Measurements from ENCODE around the gene TMEM244. TPM values are rescaled to one million over a fixed set of nuclear protein-coding genes. Genes with fewer than 3 reads are reported as not detected.

Gene TMEM244
- total RNA-seq, 1 donor from 2014 or later, result not detected

DNA sequence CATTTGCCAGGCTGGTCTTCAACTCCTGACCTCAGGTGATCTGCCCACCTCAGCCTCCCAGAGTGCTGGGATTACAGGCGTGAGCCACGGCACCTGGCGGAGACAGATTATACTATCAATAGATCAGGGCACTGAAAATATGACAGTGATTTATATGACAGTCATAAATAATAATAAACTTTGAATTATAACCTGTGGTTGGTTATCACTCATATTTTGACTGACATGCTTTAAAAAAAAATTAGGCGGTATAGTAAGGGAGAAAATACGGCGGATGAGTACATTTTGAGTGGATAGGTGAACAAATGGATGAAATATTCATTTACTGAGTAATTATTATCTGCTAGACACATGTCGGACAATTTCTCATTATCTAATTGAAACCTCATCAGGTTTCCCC lies 28.8 kb downstream of the TMEM244 start:
- no peaks in the 10 kb centered on the region for H4K20me1 ChIP-seq (ENCODE audit: insufficient read depth, low read length)
- Mint-ChIP-seq H3K9me3 (ENCODE audit: unreplicated experiment) (peaks cover 4% of the 10 kb centered on the region), H3K4me1 (ENCODE audit: low read depth, unreplicated experiment) (no peaks in the 10 kb centered on the region), H3K27me3 (ENCODE audit: low read depth, unreplicated experiment) (no peaks in the 10 kb centered on the region), H3K4me3 (ENCODE audit: unreplicated experiment) (no peak overlapping the region), H3K36me3 (ENCODE audit: low read depth, unreplicated experiment) (no peaks in the 10 kb centered on the region), H3K27ac (ENCODE audit: unreplicated experiment) (no peak overlapping the region)
- no peak for FAIRE-seq
- no peak overlapping the region for H2AFZ ChIP-seq (ENCODE audit: low read depth, low read length)
- no peak overlapping the region for H3K9ac ChIP-seq (ENCODE audit: low read length)
- no peaks in the 10 kb centered on the region for H3K36me3 ChIP-seq (ENCODE audit: insufficient read depth, low read length)
- no peak for DNase-seq (ENCODE audit: low read depth)
- no peaks in the 10 kb centered on the region for H3K27me3 ChIP-seq (ENCODE audit: insufficient read depth, low read length)
- no peak overlapping the region for H3K27ac ChIP-seq (ENCODE audit: low read depth, low read length)
- no peaks in the 10 kb centered on the region for H3K79me2 ChIP-seq (ENCODE audit: insufficient read depth, low read length)
- H3K9me3 ChIP-seq (ENCODE audit: insufficient read depth, low read depth, low read length), result no peaks in the 10 kb centered on the region
- no peak overlapping the region for H3K4me2 ChIP-seq (ENCODE audit: low read length)
- no peaks in the 10 kb centered on the region for H3K4me1 ChIP-seq (ENCODE audit: insufficient read depth, low read length)
- TF ChIP-seq EZH2 (IDR thresholded peaks at IDR 0.05; ENCODE audit: insufficient read depth, low read length), result no peak
- TF ChIP-seq, protein P1, sequence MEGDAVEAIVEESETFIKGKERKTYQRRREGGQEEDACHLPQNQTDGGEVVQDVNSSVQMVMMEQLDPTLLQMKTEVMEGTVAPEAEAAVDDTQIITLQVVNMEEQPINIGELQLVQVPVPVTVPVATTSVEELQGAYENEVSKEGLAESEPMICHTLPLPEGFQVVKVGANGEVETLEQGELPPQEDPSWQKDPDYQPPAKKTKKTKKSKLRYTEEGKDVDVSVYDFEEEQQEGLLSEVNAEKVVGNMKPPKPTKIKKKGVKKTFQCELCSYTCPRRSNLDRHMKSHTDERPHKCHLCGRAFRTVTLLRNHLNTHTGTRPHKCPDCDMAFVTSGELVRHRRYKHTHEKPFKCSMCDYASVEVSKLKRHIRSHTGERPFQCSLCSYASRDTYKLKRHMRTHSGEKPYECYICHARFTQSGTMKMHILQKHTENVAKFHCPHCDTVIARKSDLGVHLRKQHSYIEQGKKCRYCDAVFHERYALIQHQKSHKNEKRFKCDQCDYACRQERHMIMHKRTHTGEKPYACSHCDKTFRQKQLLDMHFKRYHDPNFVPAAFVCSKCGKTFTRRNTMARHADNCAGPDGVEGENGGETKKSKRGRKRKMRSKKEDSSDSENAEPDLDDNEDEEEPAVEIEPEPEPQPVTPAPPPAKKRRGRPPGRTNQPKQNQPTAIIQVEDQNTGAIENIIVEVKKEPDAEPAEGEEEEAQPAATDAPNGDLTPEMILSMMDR (IDR thresholded peaks at IDR 0.05; ENCODE audit: insufficient read depth, low read depth, low read length), result no peak
- H3K4me3 ChIP-seq (ENCODE audit: insufficient read depth, low read depth, low read length), result no peak overlapping the region

DNA sequence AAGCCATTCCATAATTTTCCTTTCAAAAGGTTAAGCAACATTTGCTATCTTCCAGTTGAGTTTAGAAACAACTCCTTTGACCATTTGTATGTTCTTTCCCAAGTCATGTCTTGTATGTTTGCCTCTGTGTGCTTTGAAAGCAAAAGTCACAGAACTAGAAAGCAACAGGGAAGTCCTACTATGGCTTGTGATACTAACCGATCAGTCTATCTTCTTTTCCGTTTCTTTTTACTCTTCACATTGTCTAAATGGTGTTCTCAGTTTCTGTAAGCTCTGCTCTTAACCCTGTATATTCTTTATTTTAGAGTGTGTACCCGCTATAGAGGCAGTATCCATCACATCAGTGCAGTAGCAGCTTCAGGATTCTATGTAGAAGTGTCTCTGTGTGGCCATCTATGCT lies 32.9 kb downstream of the TMEM244 start:
- FAIRE-seq (no peak), DNase-seq (ENCODE audit: low read depth) (no peak)
- H3K36me3 Mint-ChIP-seq (ENCODE audit: low read depth, unreplicated experiment), result no peaks in the 10 kb centered on the region
- H2AFZ ChIP-seq (ENCODE audit: low read depth, low read length), result no peak overlapping the region
- TF ChIP-seq, protein P1 (IDR thresholded peaks at IDR 0.05; ENCODE audit: insufficient read depth, low read depth, low read length), result no peak
- no peak for TF ChIP-seq EZH2 (IDR thresholded peaks at IDR 0.05; ENCODE audit: insufficient read depth, low read length)
- H3K9ac ChIP-seq (ENCODE audit: low read length), result no peak overlapping the region
- no peaks in the 10 kb centered on the region for H3K27me3 ChIP-seq (ENCODE audit: insufficient read depth, low read length)
- H4K20me1 ChIP-seq (ENCODE audit: insufficient read depth, low read length), result no peaks in the 10 kb centered on the region
- H3K79me2 ChIP-seq (ENCODE audit: insufficient read depth, low read length), result no peaks in the 10 kb centered on the region
- H3K4me1 ChIP-seq (ENCODE audit: insufficient read depth, low read length), result no peaks in the 10 kb centered on the region
- no peak overlapping the region for H3K4me3 Mint-ChIP-seq (ENCODE audit: unreplicated experiment)
- no peaks in the 10 kb centered on the region for H3K4me1 Mint-ChIP-seq (ENCODE audit: low read depth, unreplicated experiment)
- no peak overlapping the region for H3K27ac ChIP-seq (ENCODE audit: low read depth, low read length)
- H3K36me3 ChIP-seq (ENCODE audit: insufficient read depth, low read length), result no peaks in the 10 kb centered on the region
- H3K27me3 Mint-ChIP-seq (ENCODE audit: low read depth, unreplicated experiment), result no peaks in the 10 kb centered on the region
- H3K4me2 ChIP-seq (ENCODE audit: low read length), result no peak overlapping the region
- no peak overlapping the region for H3K4me3 ChIP-seq (ENCODE audit: insufficient read depth, low read depth, low read length)
- H3K27ac Mint-ChIP-seq (ENCODE audit: unreplicated experiment), result no peak overlapping the region
- H3K9me3 ChIP-seq (ENCODE audit: insufficient read depth, low read depth, low read length), result no peaks in the 10 kb centered on the region
- H3K9me3 Mint-ChIP-seq (ENCODE audit: unreplicated experiment), result no peaks in the 10 kb centered on the region

DNA sequence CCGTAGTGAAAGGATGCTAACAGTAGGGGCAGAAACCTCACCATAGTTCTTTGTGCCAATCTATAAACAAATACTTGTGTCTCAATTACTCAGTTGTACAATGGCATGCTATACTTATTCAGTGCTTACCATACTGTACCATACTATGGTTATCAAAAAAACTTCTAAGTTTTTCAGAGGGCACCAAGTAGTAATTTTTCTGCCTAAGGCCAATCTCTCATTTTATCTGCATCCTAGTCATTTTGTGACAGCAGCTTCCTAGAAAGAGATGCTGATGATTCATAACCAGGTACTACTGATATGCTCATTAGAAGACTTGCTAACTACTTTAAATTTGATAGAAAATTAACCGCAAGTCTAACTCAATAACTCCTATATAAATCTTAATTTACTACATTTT lies 42.9 kb downstream of the TMEM244 start:
- Histone ChIP-seq H3K4me3 (ENCODE audit: insufficient read depth, low read depth, low read length) (no peak overlapping the region), H2AFZ (ENCODE audit: low read depth, low read length) (no peak overlapping the region), H3K79me2 (ENCODE audit: insufficient read depth, low read length) (no peaks in the 10 kb centered on the region), H3K27me3 (ENCODE audit: insufficient read depth, low read length) (no peaks in the 10 kb centered on the region), H3K4me1 (ENCODE audit: insufficient read depth, low read length) (no peaks in the 10 kb centered on the region), H4K20me1 (ENCODE audit: insufficient read depth, low read length) (no peaks in the 10 kb centered on the region), H3K36me3 (ENCODE audit: insufficient read depth, low read length) (no peaks in the 10 kb centered on the region), H3K9ac (ENCODE audit: low read length) (no peak overlapping the region), H3K27ac (ENCODE audit: low read depth, low read length) (no peak overlapping the region), H3K9me3 (ENCODE audit: insufficient read depth, low read depth, low read length) (no peaks in the 10 kb centered on the region), H3K4me2 (ENCODE audit: low read length) (no peak overlapping the region)
- H3K27ac Mint-ChIP-seq (ENCODE audit: unreplicated experiment), result no peak overlapping the region
- TF ChIP-seq EZH2 (IDR thresholded peaks at IDR 0.05; ENCODE audit: insufficient read depth, low read length), result no peak
- TF ChIP-seq, protein P1 (IDR thresholded peaks at IDR 0.05; ENCODE audit: insufficient read depth, low read depth, low read length), result no peak
- FAIRE-seq, result no peak
- H3K9me3 Mint-ChIP-seq (ENCODE audit: unreplicated experiment), result no peaks in the 10 kb centered on the region
- no peak overlapping the region for H3K4me3 Mint-ChIP-seq (ENCODE audit: unreplicated experiment)
- H3K27me3 Mint-ChIP-seq (ENCODE audit: low read depth, unreplicated experiment), result no peaks in the 10 kb centered on the region
- no peak for DNase-seq (ENCODE audit: low read depth)
- H3K4me1 Mint-ChIP-seq (ENCODE audit: low read depth, unreplicated experiment), result no peaks in the 10 kb centered on the region
- no peaks in the 10 kb centered on the region for H3K36me3 Mint-ChIP-seq (ENCODE audit: low read depth, unreplicated experiment)
